GM12891 (cell line): Measurements from ENCODE around the gene NLRP5.

Source experiments
- POLR2A ChIP-seq: IDR thresholded peaks from 2 replicates; pipeline ENCODE4 v1.6.1; 2011; ENCODE audit warnings: low read depth, low read length, control low read depth
- TAF1 ChIP-seq: IDR thresholded peaks from 2 replicates; pipeline ENCODE4 v1.6.1; 2011; ENCODE audit warnings: low read depth, low read length, control low read depth

DNA sequence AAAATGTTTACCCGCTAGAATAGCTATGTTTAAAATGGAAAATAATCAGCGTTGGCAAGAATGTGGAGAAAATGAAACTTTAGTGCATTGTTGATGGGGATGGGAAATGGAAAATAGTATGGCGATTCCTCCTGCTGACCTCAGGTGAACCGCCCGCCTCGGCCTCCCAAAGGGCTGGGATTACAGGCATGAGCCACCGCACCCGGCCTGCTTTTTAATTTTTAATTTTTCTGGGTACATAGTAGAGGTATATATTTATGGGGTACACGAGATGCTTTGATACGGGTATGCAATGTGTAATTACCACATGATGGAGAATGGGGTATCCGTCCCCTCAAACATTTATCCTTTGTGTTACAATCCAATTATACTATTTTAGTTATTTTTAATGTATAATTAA, 46.3 kb upstream of the NLRP5 start:
- TF ChIP-seq POLR2A, result no peak
- TF ChIP-seq TAF1, result no peak
